ENCODE measurements around the gene OR5M11.
"Not testable (repeated sequence)": the region's sequence is repeated elsewhere in the genome, so short reads cannot be mapped to it uniquely, and the experiment has no call there.

Gene OR5M11

DNA sequence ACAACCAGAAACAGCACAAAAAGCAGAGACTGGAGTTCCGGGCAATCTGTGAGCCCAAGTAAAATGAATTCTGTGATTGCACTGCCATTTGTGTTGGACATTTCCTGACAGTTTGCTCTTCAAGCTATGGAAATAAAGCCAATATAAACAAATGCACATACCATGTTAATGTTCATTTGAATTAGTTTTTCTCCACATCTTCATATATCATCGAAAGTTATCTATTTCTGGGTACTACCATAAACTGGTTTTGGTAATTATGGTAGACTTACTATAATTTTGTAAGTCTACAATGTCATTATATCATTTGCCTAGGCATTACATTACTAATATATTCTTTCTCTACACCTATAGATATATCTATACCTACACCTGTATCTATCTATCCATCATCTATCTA, at the start of gene OR5M11:
Gene OR5M11, minus strand, starts transcription at position 101 of the 400 bp plus-strand sequence. Its CDS starts 0 bp downstream, at position 101.
- DNase-seq, result no peak

DNA sequence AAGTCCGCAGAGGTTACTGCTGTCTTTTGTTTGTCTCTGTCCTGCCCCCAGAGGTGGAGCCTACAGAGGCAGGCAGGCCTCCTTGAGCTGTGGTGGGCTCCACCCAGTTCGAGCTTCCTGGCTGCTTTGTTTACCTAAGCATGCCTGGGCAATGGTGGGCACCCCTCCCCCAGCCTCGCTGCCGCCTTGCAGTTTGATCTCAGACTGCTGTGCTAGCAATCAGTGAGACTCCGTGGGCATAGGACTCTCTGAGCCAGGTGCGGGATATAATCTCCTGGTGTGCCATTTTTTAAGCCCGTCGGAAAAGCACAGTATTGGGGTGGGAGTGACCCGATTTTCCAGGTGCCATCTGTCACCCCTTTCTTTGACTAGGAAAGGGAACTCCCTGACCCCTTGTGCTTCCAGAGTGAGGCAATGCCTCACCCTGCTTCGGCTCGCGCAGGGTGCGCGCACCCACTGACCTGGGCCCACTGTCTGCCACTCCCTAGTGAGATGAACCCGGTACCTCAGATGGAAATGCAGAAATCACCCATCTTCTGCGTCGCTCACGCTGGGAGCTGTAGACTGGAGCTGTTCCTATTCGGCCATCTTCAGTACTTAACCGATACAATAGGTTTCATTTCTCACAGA, 49.1 kb upstream of the OR5M11 start:
- not testable (repeated sequence) for DNase-seq

DNA sequence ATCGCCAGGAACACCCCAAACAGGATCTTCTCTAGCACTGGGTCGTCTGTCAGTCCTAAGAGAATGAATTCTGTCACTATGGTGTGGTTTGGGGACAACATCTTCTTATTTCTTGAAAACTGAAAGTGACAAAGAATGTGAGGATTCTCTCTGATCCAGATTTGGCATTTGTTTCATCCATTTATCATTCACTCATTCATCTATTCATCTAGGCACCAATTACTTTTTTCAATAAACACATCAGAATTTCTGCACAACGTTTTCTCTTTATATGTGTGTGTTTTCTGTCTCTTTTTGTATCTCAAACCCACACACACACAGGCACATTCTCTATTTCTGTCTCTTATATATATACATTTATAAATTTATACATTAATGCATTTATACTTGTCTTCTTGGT, 34.6 kb upstream of the OR5M11 start, which contains the start of gene OR5M10:
Gene OR5M10, minus strand, starts transcription at position 101 of the 400 bp plus-strand sequence. Its CDS starts 0 bp downstream, at position 101.
- DNase-seq, result no peak

DNA sequence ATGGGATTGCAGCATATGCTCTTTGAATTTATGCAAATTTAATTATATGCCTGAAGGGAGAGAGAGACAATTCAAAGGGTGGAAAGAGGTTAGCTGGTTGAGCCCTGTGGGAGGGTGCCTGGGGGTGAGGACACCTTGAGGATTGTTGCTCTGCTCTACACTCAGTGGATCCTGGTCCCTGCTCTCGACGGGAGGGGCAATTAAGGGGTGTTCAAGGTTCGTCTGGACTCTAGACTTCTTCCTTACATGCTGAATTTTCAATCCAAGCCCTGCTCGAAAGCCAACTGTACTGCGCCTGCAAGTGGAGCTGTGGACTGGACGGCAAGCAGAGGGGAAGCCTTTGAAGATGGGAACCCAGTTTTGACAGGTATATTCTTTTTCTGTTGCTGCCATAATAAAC, 15.5 kb upstream of the OR5M11 start:
- no peak for DNase-seq

DNA sequence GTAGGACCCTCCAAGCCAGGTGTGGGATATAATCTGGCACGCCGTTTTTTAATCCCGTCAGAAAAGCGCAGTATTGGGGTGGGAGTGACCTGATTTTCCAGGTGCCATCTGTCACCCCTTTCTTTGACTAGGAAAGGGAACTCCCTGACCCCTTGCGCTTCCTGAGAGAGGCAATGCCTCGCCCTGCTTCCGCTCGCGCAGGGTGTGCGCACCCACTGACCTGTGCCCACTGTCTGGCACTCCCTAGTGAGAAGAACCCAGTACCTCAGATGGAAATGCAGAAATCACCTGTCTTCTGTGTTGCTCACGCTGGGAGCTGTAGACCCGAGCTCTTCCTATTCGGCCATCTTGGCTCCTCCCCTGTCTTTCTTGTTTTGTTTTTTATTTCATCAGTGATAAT, 11.6 kb upstream of the OR5M11 start:
- DNase-seq, result not testable (repeated sequence)

DNA sequence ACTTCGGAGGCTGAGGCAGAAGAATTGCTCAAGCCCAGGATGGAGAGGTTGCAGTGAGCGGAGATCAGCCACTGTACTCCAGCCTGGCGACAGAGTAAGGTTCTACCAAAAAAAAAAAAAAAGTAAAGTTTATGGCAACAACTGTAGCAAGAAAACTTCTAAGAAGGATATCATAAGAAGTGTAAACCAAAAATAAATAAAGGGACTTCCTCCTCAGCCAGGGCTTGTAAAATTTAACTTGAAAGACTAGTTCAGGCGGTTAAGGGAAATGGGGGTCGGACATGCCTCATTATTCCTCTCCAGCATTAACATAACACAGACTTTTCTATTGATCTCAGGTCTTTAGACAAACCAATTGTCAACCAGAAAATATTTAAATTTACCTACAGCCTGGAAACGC, 2.5 kb upstream of the OR5M11 start:
- no peak for DNase-seq

DNA sequence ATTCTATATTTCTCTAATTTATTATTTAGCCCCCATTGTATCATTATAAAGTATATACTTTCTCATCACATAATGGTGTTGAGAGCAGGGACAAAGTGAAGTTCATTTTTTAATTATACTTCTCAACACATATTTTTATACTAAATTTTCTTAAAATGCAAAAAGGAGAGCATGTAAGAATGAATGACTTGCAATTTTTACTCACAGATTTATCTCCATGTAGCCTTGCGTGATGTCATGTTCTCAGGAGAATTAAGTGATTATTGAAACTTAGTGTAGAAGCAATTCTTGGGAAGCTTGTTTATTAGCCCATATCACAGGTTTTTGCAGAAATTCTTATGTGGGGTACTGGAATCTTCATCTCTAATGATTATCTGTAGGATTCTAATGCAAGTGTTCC, 682 bp upstream of the OR5M11 start:
- DNase-seq, result no peak

DNA sequence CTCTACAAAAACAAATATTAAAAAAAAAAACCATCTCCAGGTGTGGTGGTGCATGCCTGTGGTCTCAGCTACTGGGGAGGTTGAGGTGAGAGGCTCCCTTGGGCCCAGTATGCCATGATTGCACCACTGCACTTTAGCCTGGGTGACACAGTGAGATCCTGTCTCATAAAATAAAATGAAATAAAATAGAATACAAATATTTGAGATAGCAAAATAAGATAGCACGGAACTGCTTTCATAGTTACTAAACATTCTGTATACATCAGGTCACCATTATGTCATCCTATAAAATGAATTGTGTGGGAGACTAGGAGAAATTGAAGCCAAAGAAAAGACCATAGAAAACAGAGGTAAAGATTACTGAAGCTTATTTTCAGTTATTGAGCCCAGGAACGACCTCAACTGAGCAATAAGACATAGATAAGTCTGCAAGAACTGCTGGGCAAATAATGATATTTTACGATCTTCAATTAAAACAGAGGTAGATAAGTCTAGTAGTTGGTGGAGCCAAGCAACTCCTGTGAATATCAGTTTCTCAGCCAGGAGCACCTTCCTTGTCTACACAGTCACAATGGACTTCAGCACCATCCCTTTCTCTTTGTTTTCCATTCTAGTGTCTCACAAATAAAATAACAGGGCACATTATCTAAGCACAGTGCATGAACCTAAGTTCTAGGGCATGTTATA, 9.9 kb downstream of the OR5M11 start:
- no peak for DNase-seq

DNA sequence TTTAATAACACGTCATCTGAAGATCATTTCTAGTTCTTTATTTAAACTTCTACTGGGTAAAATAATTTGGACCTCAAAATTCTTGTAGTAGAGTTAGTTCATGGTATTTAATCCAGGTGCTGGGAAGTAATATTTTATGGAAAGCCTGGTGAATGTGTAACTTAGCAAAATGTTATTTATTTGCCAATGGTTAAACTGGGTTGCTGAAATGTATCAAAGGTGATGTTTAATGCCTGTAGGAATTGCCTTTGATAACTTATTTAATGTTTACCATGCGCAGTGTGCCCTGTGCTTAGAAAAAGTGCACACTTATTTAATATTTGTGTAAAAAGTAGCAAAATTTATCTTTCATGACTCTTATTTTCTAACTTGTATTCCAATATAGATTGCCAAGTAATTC, 11.2 kb downstream of the OR5M11 start:
- DNase-seq, result no peak

DNA sequence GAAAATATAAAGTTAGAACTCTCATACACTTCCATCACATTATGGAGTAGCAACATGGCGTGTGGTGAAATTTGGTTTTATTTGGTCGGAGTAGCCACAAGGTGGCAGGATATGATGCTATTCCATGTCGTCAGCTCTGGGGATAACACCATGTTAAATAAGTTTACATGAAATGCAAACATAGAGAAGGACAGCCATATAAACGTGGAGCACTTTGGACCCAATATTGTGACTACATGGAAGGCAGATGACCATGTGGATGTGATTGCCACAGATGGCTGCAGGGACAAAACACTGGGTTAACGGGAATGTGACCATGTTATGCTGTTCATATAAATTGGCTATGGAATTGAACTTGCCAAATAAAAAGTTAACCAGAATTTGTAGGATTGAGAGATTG, 21.0 kb downstream of the OR5M11 start:
- DNase-seq, result no peak

DNA sequence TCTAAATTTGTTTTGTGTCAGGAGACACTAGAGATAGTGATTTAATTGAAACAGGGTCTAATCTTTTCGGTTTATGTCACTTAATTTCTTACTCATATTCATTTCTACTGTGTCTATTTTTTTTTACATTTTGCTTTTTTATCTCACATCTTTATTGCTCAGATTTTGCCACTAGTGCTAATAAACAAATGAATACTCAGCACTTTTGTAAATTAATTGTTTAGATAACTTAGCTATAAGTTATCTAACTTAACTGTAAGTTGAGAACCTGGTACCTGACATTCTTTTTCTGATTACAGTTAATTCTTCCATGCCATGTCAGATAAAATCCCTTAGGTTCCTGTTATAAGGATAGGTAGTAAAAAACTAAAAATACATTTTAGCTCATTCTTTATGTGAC, 29.8 kb downstream of the OR5M11 start:
- no peak for DNase-seq

DNA sequence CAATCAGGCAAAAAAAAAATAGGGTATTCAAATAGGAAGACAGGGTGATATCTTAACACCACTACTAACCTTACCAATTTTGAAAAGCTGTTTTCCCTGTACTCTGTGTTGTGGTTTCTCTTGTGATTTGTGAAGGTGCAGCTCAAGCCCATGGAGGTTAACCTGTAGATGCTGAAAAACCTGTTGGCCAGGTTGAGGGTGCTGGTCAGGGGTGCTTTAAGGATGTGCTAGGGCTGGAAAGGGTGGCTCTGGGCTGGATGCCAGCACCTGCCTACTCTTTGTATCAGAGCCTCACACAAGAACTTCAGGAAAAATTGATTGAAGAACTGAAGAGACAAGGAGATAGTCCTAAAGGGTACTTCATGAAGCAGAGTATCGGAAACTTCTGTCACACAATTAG, 33.6 kb downstream of the OR5M11 start:
- no peak for DNase-seq

DNA sequence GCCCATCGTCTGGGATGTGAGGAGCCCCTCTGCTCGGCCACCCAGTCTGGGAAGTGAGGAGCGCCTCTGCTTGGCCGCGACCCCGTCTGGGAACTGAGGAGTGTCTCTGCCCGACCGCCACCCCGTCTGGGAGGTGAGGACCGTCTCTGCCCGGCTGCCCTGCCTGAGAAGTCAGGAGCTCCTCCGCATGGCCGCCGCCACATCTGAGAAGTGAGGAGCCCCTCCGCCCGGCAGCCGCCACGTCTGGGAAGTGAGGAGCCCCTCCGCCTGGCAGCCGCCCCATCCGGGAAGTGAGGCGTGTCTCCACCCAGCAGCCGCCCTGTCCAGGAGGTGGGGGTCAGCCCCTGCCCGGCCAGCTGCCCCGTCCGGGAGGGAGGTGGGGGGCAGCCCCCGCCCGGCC, 46.0 kb downstream of the OR5M11 start:
- no peak for DNase-seq

DNA sequence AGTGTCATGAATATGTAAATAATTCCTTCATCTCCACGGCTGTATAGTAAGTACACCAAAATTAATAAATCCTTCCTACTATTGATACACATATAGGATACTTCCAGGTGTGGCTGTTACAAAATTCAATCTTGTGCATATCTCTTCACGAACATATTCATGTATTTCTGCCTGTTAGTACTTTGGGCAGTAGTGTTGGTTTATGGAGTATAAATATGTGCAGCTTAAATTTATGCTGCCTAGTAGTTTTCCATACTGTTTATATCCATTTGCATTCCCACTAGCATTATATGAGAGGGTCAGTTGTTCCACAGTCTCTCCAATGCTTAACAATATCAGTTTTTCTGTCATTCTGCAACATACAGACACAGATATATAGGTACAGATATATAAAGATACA, 47.9 kb downstream of the OR5M11 start:
- DNase-seq, result no peak

All from DMS79 (cell line).